GM12892 (cell line): ENCODE measurements around the gene NRP1.

Source experiments
- DNase-seq: peaks from one replicate; pipeline ENCODE4 v3.0.0; 2011; ENCODE audit not compliant: insufficient read length
- FAIRE-seq: peaks from 2 replicates; lab custom pipeline; 2011; peaks lifted over from hg19 to GRCh38; lab: Jason Lieb, UNC
- POLR2A ChIP-seq: IDR thresholded peaks from 2 replicates; pipeline ENCODE4 v1.6.1; 2011; ENCODE audit warnings: low read depth, low read length, control low read depth
- POLR2AphosphoS5 ChIP-seq: IDR thresholded peaks from 2 replicates; pipeline ENCODE4 v1.6.1; 2011; ENCODE audit warnings: low read depth, low read length, control low read depth
- TAF1 ChIP-seq: IDR thresholded peaks from 2 replicates; pipeline ENCODE4 v1.6.1; 2011; ENCODE audit warnings: low read depth, mild to moderate bottlenecking, control low read depth, low read length, borderline replicate concordance

The NRP1 gene

GRCh38 chr10:33237736-33238624 lies 96.5 kb downstream of the NRP1 start:
- TF ChIP-seq POLR2A (no peak), POLR2AphosphoS5 (no peak), TAF1 (no peak)
- DNase-seq (no peak), FAIRE-seq (no peak)

GRCh38 chr10:33236916-33237315 lies 97.6 kb downstream of the NRP1 start:
- FAIRE-seq (no peak), DNase-seq (no peak)
- TF ChIP-seq POLR2A (no peak), POLR2AphosphoS5 (no peak), TAF1 (no peak)

- DNase-seq (no peak), FAIRE-seq (no peak)
- no peak for TF ChIP-seq POLR2AphosphoS5
- no peak for TF ChIP-seq TAF1
- TF ChIP-seq POLR2A = no peak
Observed at GRCh38 chr10:33235951-33236350, 98.5 kb downstream of the NRP1 start.

DNA sequence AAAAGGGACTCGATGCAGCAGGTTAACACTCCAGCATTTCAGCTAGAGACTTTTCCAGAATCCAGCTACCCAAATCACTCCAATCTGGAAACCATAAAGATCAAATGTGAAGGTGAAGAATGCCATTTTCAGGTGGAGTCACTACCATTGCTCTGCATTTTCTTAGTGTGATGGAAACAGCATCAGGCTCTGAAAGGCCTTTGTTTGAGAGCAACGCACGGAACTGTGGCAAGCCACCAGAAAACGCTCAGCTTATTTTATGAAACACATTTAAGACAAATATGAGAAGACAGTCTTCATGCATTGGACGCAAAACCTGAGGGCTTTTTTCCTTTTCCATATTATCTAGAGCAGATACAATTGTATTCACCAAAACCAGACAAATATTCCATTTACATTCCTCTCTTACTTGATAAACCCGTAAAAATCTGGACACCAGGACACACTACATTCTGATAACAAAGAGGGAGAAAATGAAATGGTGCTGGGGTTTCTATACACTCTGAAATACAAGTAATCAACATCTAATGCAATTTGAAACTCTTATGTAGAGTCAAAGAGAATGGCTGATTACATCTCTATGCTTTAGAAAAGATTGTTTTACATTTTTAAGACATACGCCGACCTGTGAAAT lies 99.1 kb downstream of the NRP1 start:
- TF ChIP-seq TAF1 = no peak
- TF ChIP-seq POLR2AphosphoS5 = no peak
- no peak for TF ChIP-seq POLR2A
- FAIRE-seq = no peak
- no peak for DNase-seq

DNA sequence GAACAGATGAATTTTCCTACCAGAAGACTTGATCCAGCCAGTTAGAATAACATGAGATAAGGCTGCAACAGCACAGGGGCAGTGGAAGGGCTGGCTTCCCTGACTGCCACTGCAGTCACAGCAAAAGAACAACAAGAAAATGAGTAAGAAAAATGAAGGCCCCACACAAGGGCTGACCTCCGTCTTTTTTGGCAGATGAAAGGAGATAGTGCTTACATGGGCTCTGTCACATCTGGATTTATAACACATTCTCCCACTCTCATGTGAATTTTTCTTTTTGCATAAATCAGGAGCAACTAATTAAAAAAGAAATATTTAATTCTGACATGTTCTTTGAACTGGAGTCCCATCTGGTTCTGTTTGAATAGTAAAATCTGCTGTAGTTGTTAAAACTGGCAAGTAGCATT lies 99.6 kb downstream of the NRP1 start:
- no peak for DNase-seq
- TF ChIP-seq TAF1 (no peak), POLR2AphosphoS5 (no peak), POLR2A (no peak)
- FAIRE-seq = no peak

DNA sequence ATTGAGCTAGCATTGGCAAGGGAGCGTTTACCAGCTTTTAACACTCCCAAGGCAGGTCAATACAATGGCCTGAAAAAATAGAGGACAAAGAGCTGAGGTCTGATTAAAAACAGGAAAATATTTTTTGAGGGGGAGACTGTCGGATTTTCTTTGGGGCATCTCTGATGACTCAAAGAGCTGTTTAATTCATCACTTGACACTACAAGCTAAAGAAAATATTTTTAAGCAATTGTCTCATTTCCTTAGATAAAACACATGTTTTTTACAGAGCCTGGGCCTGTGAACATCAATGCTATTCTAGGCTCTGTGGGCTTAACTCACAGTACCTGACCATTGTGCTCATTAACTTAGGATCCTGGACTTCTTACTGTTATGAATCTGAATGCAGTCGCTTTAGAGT lies 100.8 kb downstream of the NRP1 start:
- DNase-seq (no peak), FAIRE-seq (no peak)
- TF ChIP-seq POLR2A (no peak), POLR2AphosphoS5 (no peak), TAF1 (no peak)

- TF ChIP-seq POLR2A (no peak), TAF1 (no peak), POLR2AphosphoS5 (no peak)
- DNase-seq (no peak), FAIRE-seq (no peak)
Observed at GRCh38 chr10:33233221-33233620, 101.2 kb downstream of the NRP1 start.

DNA sequence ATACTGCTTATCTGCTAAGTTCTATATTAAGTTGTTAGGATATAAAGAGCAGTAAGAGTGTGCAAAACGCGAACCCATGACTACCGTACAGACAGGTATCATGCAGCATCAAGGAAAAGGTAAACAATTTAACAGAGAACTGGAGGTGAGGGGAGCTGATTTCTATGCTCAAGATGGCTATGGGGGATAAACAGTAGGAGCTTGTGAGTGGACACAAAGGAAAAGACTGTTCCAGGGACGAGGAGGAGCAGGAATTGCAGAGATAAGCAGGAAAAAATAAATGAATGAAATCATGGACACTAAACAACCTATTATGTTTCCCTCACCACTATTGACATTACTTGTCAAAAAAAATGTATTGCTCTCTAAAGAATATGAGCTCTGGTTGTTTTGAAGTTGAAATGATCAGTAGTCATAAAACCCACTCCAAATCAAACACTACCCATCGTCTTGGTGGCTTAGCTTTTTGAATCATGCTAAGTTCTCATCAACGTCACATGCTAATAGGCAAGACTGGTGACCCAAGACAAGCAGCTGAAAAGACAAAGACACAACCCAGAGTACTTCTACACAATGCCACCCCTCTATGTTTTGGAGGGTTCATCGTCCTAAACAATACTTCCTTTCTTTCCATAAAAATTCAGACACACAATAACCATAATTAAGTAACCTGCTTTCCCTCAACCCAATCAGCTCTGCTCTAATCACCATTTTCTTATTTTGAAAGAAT lies 102.7 kb downstream of the NRP1 start:
- TF ChIP-seq TAF1 = no peak
- TF ChIP-seq POLR2AphosphoS5 = no peak
- TF ChIP-seq POLR2A = no peak
- no peak for FAIRE-seq
- no peak for DNase-seq

GRCh38 chr10:33229949-33230267 lies 104.6 kb downstream of the NRP1 start:
- no peak for FAIRE-seq

DNA sequence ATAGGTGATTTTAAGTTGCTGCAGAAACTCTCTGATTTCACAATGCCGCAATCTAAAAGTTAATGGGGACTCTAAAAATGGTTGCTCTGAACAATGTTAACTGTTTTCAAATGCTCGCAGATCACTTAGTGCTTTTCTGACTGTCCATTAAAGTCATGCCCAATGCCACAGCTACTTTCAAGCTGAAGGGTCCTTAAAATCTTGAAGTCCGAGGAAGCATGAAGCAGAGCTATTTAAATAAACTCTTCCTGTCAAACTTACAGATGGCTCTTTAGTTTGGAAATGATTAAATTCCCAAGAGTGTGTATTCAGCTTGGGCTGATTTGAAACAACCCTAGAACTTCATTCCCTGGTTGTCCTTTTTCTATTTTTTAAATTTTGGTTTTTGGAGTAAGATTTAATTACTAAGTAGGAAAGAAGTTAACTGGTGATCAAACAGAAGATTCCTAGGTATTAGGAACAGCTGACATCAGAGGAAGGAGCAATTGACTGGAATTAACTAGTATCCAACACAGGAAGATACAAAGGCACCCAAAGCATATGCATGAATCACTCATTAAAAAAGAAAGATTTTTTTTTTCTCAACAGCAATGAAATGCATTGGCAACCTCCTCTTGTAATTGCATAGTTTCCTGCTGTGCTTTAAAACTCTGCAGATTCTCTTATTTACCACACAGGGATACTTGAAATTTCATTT lies 105.1 kb downstream of the NRP1 start:
- FAIRE-seq (no peak), DNase-seq (no peak)
- TF ChIP-seq TAF1 = no peak
- TF ChIP-seq POLR2AphosphoS5 = no peak
- TF ChIP-seq POLR2A = no peak

More at GRCh38 chr10:33229949-33230267, 104.6 kb downstream of the NRP1 start:
- no peak for TF ChIP-seq POLR2A
- TF ChIP-seq POLR2AphosphoS5 = no peak
- no peak for TF ChIP-seq TAF1
- DNase-seq = no peak

- no peak for DNase-seq
- no peak for FAIRE-seq
- TF ChIP-seq TAF1 (no peak), POLR2AphosphoS5 (no peak), POLR2A (no peak)
Observed at GRCh38 chr10:33228426-33228825, 106.0 kb downstream of the NRP1 start.
